MV-4-11 (cell line): ENCODE measurements around the gene PDGFA.

ENCODE experiments used
- DNase-seq: peaks from one replicate; lab custom pipeline; 2025; lab: John Stamatoyannopoulos, UW

The PDGFA gene

DNA sequence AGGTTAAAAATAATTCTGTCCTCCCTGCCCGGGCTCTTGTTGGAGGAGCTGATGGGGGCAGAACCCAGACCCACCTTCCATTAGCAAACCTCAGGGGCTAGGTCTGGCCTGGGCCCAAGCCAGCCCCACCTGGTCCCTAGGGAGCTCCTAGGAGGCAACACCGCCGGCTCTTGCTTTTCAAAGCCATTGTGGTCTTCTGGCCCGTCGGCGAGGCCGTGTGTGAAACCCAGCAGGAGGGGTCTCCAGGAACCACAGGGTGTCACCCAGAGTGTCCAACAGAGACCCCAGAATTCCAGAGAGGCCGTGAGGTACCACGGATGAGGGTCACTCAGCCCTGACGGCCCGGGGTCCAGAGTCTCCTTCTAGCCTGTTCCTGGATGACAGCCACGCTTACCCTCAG, 16.6 kb upstream of the PDGFA start:
- DNase-seq: no peak

- no peak for DNase-seq
Observed at GRCh38 chr7:534959-535358, 15.3 kb upstream of the PDGFA start.

DNA sequence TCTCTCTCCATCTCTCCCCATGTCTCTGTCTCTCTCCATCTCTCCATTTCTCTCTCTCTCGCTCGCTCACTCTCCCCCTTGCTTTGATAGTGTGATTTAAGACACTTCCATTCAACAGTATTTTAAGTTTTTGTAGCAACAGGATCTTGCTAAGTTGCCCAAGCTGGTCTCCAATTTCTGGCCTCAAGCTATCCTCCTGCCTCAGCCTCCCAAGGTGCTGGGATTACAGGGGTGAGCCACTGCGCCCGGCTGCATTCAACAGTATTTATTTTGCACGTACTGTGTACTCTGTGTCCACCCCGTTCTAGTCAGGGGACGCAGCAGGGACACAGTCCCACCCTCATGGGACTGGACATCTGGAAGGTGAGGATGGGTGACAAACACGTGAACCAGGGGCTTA, 14.4 kb upstream of the PDGFA start:
- no peak for DNase-seq

GRCh38 chr7:533266-533665, 13.6 kb upstream of the PDGFA start:
- DNase-seq: no peak

- DNase-seq: no peak
Observed at GRCh38 chr7:532379-533143, 12.9 kb upstream of the PDGFA start.

DNA sequence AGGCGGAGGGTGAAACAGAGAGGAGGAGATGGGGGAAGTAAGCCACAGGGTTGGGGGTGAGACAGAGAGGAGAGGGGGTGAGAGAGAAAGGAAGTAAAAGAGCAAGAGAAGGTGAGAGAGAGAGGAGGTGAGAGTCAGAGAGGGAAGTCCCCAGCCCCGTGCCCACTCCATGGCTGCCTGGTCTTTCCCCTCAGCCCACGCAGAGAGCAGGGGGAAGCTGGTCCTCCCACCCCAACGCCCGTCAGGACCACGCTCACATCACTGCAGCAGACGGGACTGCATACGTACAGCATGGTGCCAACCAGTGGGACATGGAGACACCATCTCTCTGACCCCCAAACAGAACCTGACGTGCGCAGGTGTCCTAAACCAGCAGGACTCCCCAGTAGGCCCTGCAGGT, 12.1 kb upstream of the PDGFA start:
- DNase-seq: no peak

- DNase-seq: no peak
Observed at GRCh38 chr7:528451-528850, 8.8 kb upstream of the PDGFA start.

DNA sequence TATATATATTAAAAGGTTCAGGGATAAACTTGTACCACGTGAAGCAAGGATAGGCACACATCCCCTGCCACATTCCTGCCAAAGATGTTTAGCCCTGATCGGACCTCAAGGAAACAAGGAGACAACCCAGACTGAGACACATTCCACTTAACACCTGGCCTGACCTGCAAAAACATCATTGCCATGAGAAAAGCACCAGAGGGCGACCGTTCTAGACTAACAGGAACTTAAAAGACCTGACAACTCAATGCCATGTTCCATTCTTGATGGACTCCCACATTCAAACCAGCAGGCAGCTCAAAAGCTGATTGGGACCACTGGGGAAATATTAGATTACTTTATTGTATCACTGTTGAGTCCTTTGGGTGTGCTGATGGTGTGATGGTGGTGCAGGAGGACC, 8.1 kb upstream of the PDGFA start:
- DNase-seq: no peak

DNA sequence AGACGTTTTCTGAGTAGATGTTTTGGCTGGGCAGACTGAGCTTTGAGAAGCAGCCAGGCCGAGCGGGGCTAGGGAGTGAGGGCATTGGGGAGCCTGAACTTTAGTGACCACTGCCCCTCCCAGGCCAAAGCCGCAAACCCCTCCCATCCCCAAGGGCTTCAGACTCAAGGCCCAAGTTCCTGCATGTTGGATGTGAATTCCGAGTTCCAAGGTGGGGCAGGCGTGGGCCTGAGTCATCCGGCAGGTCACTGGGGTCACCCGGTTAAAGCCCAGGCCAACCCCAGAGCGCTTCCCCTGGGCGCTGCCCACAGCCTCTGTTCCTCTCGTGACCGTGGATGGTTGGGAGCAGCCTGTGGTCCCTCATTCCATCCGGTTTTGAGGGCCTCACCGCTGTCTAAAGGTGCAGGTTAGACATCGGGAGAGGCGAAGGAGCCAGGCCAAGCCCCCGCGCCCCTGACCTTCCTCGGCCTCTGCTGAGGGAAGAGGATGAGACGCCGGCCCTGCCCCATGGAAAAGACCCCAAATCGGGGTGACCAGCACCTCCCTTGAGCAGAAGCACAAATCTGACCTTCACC, 6.9 kb upstream of the PDGFA start:
- no peak for DNase-seq

DNA sequence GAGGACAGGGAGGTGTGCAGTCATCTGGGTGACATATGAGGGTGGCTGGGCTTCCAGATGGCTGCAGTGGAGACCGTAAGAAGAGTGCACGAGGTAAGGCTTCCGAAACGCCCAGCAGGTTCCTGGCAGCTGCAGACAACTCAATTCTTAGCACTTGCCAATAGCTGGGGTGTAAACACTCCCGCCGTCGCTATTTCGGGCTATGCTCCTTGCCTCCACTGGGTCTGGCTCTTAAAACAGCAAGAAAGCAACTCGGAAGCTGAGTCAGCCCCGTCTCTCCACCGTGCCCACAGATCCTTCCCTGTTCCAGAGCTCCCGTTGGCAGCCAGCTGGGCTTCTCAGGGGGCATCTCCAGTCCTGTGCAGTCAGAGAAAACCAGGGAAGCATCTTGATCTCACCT, 6.1 kb upstream of the PDGFA start:
- peak; percentile 82 for DNase-seq

- no peak for DNase-seq
Observed at GRCh38 chr7:524800-525199, 5.2 kb upstream of the PDGFA start.

GRCh38 chr7:523347-524336, 4.0 kb upstream of the PDGFA start:
- DNase-seq: no peak

- DNase-seq: no peak
Observed at GRCh38 chr7:522951-523314, 3.3 kb upstream of the PDGFA start.

DNA sequence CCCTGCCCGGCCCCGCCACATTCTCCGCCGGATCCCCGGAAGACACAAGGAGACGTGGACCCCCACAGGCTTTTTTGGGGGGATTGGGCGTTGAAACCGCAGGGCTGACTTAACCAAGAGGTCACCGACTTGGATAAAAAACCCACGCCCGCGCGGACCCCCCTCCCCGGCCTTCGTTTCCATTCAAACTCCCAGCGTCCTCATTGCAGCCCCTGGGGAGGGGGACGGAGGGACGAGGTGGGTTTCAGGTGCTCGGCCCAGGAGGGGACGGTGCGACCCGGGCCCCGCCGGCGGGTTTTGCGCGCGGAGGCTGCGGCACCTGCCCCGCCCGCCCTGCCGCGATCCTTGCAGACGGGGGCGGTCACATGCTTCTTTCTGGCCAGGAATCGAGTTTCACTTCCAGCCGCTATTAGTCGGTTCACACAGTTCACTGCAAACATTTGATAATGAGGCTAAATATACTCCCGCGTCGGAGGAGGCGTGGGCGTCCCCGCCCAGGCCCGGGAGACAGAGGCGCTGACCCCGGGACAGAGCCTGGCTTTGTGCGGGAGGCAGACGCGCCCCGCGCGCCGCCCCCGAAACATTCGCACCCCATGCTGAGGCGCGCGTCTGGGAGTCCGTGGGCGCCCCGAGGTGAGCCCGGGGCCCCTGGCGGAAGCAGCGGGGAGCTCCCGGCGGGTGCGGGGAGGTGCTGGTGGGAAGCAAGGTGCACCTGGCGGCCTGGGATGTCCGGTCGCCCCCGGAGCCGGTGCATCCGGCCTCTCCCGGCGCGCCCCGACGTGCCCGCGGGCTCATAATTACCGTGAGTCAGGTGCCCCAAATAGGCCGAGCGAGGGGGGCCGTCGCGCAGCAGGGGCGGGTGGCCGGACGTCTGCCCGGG, 2.7 kb upstream of the PDGFA start:
- peak; percentile 72 for DNase-seq

DNA sequence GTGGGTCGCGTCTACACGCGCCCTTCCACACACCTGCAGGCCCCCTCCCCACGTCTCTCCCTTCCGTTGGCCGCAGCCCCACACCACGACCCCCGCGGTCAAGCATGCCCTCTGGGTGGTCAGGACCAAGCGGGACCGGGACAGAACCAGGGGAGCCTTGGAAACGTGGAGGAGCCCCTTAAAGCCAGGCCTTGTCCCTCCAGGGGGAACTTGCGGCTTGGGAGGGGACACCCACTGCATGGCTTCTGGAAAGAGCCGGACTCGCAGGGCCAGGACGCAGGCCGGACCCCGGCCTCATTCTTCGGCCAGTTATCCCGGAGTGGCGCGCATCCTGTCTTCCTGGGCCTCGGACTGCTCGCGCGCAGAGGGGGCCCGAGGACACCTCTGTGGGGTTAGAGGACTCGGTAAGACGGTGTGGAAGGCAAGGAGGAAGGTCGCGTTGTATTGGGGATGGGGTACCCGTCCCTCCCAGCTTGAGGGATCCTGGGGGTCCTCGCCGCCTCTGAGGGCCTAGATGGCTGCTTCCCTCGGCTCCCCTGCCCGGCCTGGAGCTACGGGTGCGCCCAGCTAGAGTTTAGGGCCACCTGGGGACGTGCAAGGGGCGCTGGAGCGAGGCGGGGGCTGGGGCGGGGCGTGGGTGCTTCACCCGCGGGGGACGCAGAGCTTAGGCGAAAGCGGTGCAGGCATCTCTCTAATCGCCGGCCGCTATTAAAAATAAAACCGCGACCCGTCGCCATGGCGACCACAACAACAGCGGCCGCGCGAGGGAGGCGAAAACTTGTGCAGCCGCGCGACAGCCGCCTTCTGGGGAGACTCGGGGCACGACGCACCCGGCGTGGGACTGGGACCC, 1.8 kb upstream of the PDGFA start:
- no peak for DNase-seq

DNA sequence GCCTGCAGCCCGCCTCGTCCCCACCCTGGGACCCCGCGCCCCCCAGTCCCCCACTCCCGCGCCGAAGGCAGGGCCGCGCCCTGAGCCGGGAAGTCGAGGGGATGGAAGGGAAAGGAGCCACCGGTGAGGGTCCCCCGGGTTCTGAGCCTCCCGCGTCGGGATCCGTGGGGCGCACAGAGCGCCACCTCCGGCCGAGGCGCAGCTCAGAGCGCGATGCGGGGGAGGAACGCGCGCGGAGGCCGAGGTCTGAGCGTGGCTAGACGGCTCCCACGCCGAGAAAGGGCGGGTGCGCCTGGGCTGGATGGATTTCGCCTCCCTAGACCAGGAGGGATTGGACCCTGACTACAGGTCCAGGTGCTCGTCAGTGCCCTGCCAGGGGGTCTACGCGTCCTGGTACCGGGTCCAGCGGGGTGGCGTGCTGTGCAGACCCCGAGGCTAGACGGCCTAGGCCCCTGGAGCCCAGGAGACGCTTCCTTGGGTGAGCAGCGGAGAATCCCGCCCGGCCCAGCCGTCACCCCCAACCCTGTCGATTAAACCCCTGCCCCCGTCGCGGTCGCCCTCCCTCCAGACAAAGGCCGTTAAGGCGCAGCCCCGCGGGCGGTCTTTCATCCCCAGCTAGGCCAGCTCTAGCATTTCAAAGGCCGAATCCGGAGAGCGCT, 986 bp upstream of the PDGFA start:
- DNase-seq: no peak

- peak; percentile 31 for DNase-seq
Observed at GRCh38 chr7:518630-519483, 789 bp downstream of the PDGFA start.

DNA sequence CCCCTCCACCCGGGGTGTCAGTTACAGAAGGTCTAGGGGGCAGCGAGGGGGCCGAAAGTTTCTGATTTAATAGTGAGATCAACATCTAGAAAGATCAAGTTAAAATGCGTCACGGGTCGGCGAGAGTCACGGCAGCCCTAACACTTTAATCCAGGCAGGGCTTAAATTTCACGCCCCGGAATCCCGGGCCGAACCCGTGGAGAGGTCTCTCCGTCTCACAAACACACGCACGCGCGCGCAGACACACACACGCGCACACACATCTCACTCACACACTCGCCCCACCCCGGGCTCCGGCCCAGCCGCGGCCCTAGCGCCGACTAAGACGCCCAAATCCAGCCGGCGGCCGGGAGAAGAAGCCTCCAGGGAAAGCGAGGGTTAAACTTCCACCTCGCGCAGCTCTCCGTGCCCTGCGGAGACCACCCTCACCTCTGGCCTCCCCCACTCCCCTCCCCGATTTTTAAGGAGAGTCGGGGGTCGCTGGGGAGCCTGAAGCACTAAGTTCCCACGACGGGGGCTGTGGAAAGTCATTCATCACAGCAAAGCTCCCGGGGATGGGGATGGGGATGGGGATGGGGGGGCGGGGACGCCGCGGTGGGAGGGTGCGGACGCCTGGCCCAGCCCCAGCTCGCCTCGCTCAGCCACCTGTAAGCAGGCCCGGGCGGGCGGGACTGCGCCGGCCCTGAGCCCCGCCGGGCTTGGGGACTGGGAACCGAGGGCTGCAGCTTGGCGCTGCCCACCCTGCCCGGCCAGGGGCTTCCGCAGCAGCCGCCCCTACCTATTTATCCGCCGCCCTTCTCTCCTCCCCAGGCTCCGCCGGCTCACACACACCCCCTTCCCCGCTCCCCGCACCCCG, 1.6 kb downstream of the PDGFA start:
- DNase-seq: peak; percentile 45
